GM12865 (cell line): ENCODE results near the gene SLC44A1.

Source experiments
- DNase-seq: peaks from one replicate; pipeline ENCODE4 v3.0.0; 2010; ENCODE audit warnings: low read depth
- H3K4me3 ChIP-seq: 2 replicates; pipeline ENCODE4 v1.5.1; 2011; ENCODE audit warnings: mild to moderate bottlenecking, low read depth, low read length, control low read depth
- TF ChIP-seq, protein P1 (sequence below): IDR thresholded peaks from 2 replicates; pipeline ENCODE4 v1.5.1; 2011; ENCODE audit warnings: low read length, control low read depth, low read depth, inconsistent platforms; ENCODE audit not compliant: insufficient read depth; ENCODE audit errors: missing control alignments

Gene SLC44A1

GRCh38 chr9:105296445-105296844, 52.0 kb downstream of the SLC44A1 start:
- no peak overlapping the region for H3K4me3 ChIP-seq

GRCh38 chr9:105296877-105297287, 52.4 kb downstream of the SLC44A1 start:
- no peak for DNase-seq
- no peak overlapping the region for H3K4me3 ChIP-seq
- TF ChIP-seq, protein P1, sequence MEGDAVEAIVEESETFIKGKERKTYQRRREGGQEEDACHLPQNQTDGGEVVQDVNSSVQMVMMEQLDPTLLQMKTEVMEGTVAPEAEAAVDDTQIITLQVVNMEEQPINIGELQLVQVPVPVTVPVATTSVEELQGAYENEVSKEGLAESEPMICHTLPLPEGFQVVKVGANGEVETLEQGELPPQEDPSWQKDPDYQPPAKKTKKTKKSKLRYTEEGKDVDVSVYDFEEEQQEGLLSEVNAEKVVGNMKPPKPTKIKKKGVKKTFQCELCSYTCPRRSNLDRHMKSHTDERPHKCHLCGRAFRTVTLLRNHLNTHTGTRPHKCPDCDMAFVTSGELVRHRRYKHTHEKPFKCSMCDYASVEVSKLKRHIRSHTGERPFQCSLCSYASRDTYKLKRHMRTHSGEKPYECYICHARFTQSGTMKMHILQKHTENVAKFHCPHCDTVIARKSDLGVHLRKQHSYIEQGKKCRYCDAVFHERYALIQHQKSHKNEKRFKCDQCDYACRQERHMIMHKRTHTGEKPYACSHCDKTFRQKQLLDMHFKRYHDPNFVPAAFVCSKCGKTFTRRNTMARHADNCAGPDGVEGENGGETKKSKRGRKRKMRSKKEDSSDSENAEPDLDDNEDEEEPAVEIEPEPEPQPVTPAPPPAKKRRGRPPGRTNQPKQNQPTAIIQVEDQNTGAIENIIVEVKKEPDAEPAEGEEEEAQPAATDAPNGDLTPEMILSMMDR: no peak

More at GRCh38 chr9:105296445-105296844, 52.0 kb downstream of the SLC44A1 start:
- TF ChIP-seq, protein P1: no peak
- no peak for DNase-seq

DNA sequence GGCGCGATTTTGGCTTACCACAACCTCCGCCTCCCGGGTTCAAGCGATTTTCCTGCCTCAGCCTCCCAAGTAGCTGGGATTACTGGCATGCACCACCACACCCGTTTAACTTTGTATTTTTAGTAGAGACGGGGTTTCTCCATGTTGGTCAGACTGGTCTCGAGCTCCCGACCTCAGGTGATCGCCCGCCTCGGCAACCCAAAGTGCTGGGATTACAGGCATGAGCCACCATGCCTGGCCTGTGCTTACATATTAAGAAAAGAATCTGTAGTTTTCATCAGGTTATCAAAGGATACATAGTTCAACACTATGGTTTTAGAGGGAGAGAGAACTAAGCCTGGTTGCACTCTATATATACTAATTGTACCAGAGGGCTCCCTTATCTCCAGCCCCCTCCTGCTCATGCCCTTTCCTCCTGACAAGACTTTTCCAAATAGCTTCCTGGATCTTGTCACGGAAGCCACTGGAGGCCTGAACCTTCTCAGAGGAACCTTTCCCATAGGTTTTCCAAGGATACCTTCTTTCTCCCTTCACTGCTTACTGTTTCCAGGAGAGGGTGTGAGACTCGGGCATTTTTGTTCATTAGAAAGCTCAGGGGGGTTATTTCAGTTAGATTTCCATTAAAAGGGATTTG, 53.1 kb downstream of the SLC44A1 start:
- H3K4me3 ChIP-seq: no peak overlapping the region
- no peak for DNase-seq
- TF ChIP-seq, protein P1: no peak

DNA sequence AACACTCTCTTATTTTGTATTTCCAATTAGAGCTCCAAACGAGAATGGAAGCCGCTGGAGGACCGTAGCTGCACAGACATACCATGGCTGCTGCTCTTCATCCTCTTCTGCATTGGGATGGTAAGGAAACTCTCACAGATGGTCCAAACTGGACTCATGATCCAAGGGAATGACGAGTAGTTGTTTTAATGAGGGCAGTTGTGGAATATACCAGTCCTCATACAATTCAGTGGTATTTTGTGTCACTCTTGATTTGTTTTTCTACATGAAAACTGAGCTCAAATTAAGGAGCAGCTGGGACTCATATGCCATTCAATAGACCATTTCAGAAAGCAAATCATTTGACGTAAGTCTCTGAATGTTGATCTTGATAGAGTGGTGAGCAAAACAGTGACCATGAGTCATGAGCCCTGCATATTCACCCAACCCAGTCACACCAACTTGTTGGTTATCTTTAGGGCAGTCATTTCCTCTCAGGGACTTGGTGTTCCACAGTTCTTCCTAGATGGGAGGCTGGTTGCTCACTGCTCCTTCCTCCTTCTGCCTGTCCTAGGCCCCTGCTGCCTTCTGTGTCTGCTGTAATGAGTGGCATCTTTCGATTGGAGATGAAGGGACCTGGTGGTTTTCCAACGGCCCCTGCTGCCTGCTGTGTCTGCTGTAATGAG, 54.9 kb downstream of the SLC44A1 start:
- no peak for DNase-seq
- no peak overlapping the region for H3K4me3 ChIP-seq
- TF ChIP-seq, protein P1: no peak

DNA sequence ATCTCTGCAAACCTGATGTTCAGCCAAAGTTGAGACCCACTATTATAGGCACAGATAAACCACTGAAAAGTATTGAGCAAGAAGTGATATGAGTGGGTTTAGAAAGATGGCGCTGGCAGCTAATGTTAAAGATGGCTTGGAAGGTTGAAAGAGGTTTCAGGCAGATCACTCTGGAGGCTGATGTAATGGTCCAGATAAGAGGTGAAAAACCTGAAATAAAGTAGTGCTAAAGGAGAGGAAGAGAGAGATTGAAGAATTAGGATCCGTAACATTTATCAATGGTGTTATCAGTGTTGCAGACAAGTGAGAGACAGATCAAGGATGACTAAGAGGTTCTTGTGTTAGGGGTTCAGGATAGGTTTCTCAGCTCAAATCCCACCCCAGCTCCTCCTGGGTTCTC, 58.3 kb downstream of the SLC44A1 start:
- H3K4me3 ChIP-seq: no peak overlapping the region
- TF ChIP-seq, protein P1: no peak
- DNase-seq: no peak

- DNase-seq: no peak
Observed at GRCh38 chr9:105305856-105306255, 61.4 kb downstream of the SLC44A1 start.

More at GRCh38 chr9:105305856-105306255, 61.4 kb downstream of the SLC44A1 start:
- TF ChIP-seq, protein P1: no peak
- no peak overlapping the region for H3K4me3 ChIP-seq
